Trophoblast cell (in vitro differentiated cells and primary cell): ENCODE results near the gene KCMF1.

Experiments used
- DNase-seq, 2 donors: peaks; one replicate each; pipeline ENCODE4 v3.0.0-alpha.2; 2016
- H2AFZ ChIP-seq: 2 replicates; pipeline ENCODE4 v1.6.1; 2013; ENCODE audit warnings: low read length, moderate library complexity, mild to moderate bottlenecking; ENCODE audit not compliant: insufficient read depth, poor library complexity
- H2AK5ac ChIP-seq: 2 replicates; pipeline ENCODE4 v1.6.1; 2013; ENCODE audit warnings: mild to moderate bottlenecking, low read length
- H2BK120ac ChIP-seq: 2 replicates; pipeline ENCODE4 v1.6.1; 2013; ENCODE audit warnings: low read length, mild to moderate bottlenecking, moderate library complexity; ENCODE audit not compliant: insufficient read depth, poor library complexity
- H2BK12ac ChIP-seq: 2 replicates; pipeline ENCODE4 v1.6.1; 2013; ENCODE audit warnings: mild to moderate bottlenecking, low read length, moderate library complexity
- H2BK5ac ChIP-seq: 2 replicates; pipeline ENCODE4 v1.6.1; 2013; ENCODE audit warnings: low read length, low read depth, moderate library complexity, mild to moderate bottlenecking; ENCODE audit not compliant: poor library complexity
- H3K14ac ChIP-seq: 2 replicates; pipeline ENCODE4 v1.6.1; 2013; ENCODE audit warnings: mild to moderate bottlenecking, low read length
- H3K18ac ChIP-seq: 2 replicates; pipeline ENCODE4 v1.6.1; 2013; ENCODE audit warnings: mild to moderate bottlenecking, low read length
- H3K23ac ChIP-seq: 2 replicates; pipeline ENCODE4 v1.6.1; 2013; ENCODE audit warnings: low read length
- H3K27ac ChIP-seq: 2 replicates; pipeline ENCODE4 v1.5.1; 2013; ENCODE audit warnings: low read depth, mild to moderate bottlenecking, inconsistent platforms, low read length, moderate library complexity
- H3K27me3 ChIP-seq: 2 replicates; pipeline ENCODE4 v1.6.1; 2013; ENCODE audit warnings: inconsistent platforms, mild to moderate bottlenecking, low read length, moderate library complexity; ENCODE audit not compliant: insufficient read depth
- H3K36me3 ChIP-seq, 2 experiments: 1 replicate in 1 of 2; 2 replicates in 1 of 2; pipeline ENCODE4 v1.6.1; 2013; ENCODE audit warnings: low read length in 2 of 2, mild to moderate bottlenecking in 2 of 2, moderate library complexity in 1 of 2; ENCODE audit not compliant: insufficient read depth in 2 of 2, control insufficient read depth in 1 of 2
- H3K4ac ChIP-seq: 2 replicates; pipeline ENCODE4 v1.6.1; 2013; ENCODE audit warnings: low read depth, mild to moderate bottlenecking, low read length, moderate library complexity
- H3K4me1 ChIP-seq, 2 experiments: 1 replicate in 1 of 2; 2 replicates in 1 of 2; pipeline ENCODE4 v1.6.1; 2013; ENCODE audit warnings: low read length in 2 of 2, mild to moderate bottlenecking in 2 of 2, moderate library complexity in 1 of 2; ENCODE audit not compliant: insufficient read depth in 2 of 2, control insufficient read depth in 1 of 2
- H3K4me2 ChIP-seq: 2 replicates; pipeline ENCODE4 v1.6.1; 2013; ENCODE audit warnings: inconsistent platforms, mild to moderate bottlenecking, low read length, moderate library complexity
- H3K4me3 ChIP-seq: 2 replicates; pipeline ENCODE4 v1.5.1; 2013; ENCODE audit warnings: mild to moderate bottlenecking, low read depth, low read length, inconsistent platforms
- H3K79me1 ChIP-seq: one replicate; pipeline ENCODE4 v1.6.1; 2013; ENCODE audit warnings: low read length
- H3K79me2 ChIP-seq: 2 replicates; pipeline ENCODE4 v1.6.1; 2013; ENCODE audit warnings: low read length, mild to moderate bottlenecking; ENCODE audit not compliant: control insufficient read depth, insufficient read depth, poor library complexity
- H3K9ac ChIP-seq: 2 replicates; pipeline ENCODE4 v1.6.1; 2013; ENCODE audit warnings: mild to moderate bottlenecking, low read length
- H3K9me3 ChIP-seq: 2 replicates; pipeline ENCODE4 v1.6.1; 2013; ENCODE audit warnings: low read depth, mild to moderate bottlenecking, control low read depth, inconsistent platforms, low read length; ENCODE audit not compliant: insufficient read depth
- H4K12ac ChIP-seq: 2 replicates; pipeline ENCODE4 v1.6.1; 2013; ENCODE audit warnings: low read depth, mild to moderate bottlenecking, low read length, moderate library complexity
- H4K8ac ChIP-seq: 2 replicates; pipeline ENCODE4 v1.6.1; 2013; ENCODE audit warnings: low read depth, mild to moderate bottlenecking, low read length, moderate library complexity
- H4K91ac ChIP-seq: one replicate; pipeline ENCODE4 v1.6.1; 2013; ENCODE audit warnings: low read depth, mild to moderate bottlenecking, low read length, moderate library complexity
- WGBS: extraction: QIAGEN DNeasy Blood & Tissue Kit; methylation state at CpG from one replicate; pipeline ENCODE4 v1.1.7; 2013; ENCODE audit warnings: missing lambda C conversion rate; ENCODE audit not compliant: insufficient read length, insufficient coverage; ENCODE audit errors: extremely low coverage; 5-methylcytosine and 5-hydroxymethylcytosine counted together

Gene KCMF1

DNA sequence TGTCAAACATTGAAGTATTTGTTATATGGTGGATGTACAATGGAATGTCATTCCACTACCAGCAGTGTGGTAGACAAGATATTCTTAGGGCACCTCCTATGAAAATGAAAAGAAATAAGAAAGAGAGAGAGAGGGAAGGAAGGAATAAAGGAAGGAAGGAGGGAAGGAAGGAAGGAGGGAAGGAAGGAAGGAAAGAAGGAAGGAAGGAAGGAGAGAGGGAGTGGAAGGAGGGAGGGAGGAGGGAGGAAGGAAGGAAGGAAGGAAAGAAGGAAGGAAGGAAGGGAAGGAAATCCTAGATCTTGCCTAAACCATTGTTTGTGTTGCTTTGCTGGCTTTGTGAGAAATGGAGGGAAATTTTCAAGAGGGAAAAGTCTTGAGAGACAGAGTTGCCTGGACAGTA, 112.1 kb downstream of the KCMF1 start:
- H3K36me3 ChIP-seq = no peaks in the 10 kb centered on the region
- no peak overlapping the region for H4K91ac ChIP-seq
- no peaks in the 10 kb centered on the region for H3K79me1 ChIP-seq
- H3K9ac ChIP-seq = no peak overlapping the region
- H4K12ac ChIP-seq = no peak overlapping the region
- no peak overlapping the region for H3K4me2 ChIP-seq
- no peaks in the 10 kb centered on the region for H3K79me2 ChIP-seq
- H2AFZ ChIP-seq = no peak overlapping the region
- H2AK5ac ChIP-seq = no peak overlapping the region
- no peak overlapping the region for H2BK12ac ChIP-seq
- H3K18ac ChIP-seq = no peak overlapping the region
- H2BK120ac ChIP-seq = no peak overlapping the region
- no peak overlapping the region for H4K8ac ChIP-seq
- H2BK5ac ChIP-seq = no peak overlapping the region
- H3K4me1 ChIP-seq = no peaks in the 10 kb centered on the region
- H3K9me3 ChIP-seq = no peaks in the 10 kb centered on the region
- no peak overlapping the region for H3K4me3 ChIP-seq
- no peaks in the 10 kb centered on the region for H3K27me3 ChIP-seq
- no peak overlapping the region for H3K4ac ChIP-seq
- H3K27ac ChIP-seq = no peak overlapping the region
- no peak overlapping the region for H3K14ac ChIP-seq
- DNase-seq = no peak
- no peak overlapping the region for H3K23ac ChIP-seq

DNA sequence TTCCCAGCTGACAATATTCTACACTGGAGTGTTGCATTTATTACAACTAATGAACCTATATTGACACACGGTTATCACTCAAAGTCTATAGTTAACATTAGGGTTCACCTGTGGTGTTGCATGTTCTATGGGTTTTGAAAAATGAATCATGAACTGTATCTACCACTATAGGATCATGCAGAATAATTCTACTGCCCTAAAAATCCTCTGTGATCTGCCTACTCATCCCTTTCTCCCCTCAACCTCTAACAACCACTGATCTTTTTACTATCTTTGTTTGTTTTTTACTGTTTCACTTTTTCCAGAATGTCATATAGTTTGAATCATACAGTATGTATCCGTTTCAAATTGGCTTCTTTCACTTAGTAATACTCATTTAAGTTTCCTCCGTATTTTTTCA, 114.6 kb downstream of the KCMF1 start:
- H2BK120ac ChIP-seq = no peak overlapping the region
- H3K9me3 ChIP-seq = no peaks in the 10 kb centered on the region
- H3K36me3 ChIP-seq = no peaks in the 10 kb centered on the region
- no peak overlapping the region for H3K14ac ChIP-seq
- H3K27ac ChIP-seq = no peak overlapping the region
- no peak overlapping the region for H3K4ac ChIP-seq
- H4K8ac ChIP-seq = no peak overlapping the region
- H2AK5ac ChIP-seq = no peak overlapping the region
- H3K79me2 ChIP-seq = no peaks in the 10 kb centered on the region
- H2BK5ac ChIP-seq = no peak overlapping the region
- H4K91ac ChIP-seq = no peak overlapping the region
- H3K4me3 ChIP-seq = no peak overlapping the region
- no peak overlapping the region for H3K9ac ChIP-seq
- no peak overlapping the region for H3K23ac ChIP-seq
- no peak overlapping the region for H3K4me2 ChIP-seq
- no peak overlapping the region for H3K18ac ChIP-seq
- H4K12ac ChIP-seq = no peak overlapping the region
- no peak overlapping the region for H2BK12ac ChIP-seq
- H3K4me1 ChIP-seq = no peaks in the 10 kb centered on the region
- H2AFZ ChIP-seq = no peak overlapping the region
- no peak for DNase-seq
- no CpG with 5 or more reads among the region's 3 CpGs for WGBS
- H3K79me1 ChIP-seq = no peaks in the 10 kb centered on the region
- H3K27me3 ChIP-seq = no peaks in the 10 kb centered on the region

DNA sequence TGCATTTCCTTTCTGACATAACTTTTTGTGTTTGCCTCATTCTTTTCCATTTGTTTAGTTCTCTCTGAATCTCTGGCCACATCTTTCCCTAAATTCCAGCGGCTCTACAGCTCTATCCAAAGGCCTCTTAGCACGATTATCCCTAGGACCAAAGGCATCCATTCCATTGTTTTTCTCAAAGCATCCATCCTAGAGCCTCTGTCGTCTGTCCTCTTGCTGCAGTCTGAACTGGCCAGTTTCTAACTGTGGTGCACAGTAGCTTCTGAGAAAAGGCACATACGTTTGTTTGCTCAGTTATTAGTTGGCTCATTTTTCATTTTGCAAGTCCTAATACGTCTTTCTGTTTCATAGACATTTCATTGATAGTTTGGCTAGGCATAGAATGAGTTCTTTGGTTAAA, 116.6 kb downstream of the KCMF1 start:
- no peak overlapping the region for H3K14ac ChIP-seq
- H3K79me2 ChIP-seq = no peaks in the 10 kb centered on the region
- H3K4me1 ChIP-seq = no peaks in the 10 kb centered on the region
- H3K4ac ChIP-seq = no peak overlapping the region
- no peak overlapping the region for H3K27ac ChIP-seq
- no peak overlapping the region for H3K18ac ChIP-seq
- no peaks in the 10 kb centered on the region for H3K79me1 ChIP-seq
- H3K9ac ChIP-seq = no peak overlapping the region
- H3K23ac ChIP-seq = no peak overlapping the region
- H3K9me3 ChIP-seq = no peaks in the 10 kb centered on the region
- H2BK12ac ChIP-seq = no peak overlapping the region
- H4K8ac ChIP-seq = no peak overlapping the region
- no peak overlapping the region for H3K4me3 ChIP-seq
- no peak overlapping the region for H2BK5ac ChIP-seq
- no peak overlapping the region for H3K4me2 ChIP-seq
- H3K27me3 ChIP-seq = no peaks in the 10 kb centered on the region
- H4K91ac ChIP-seq = no peak overlapping the region
- H2AFZ ChIP-seq = no peak overlapping the region
- no CpG with 5 or more reads among the region's 5 CpGs for WGBS
- H2BK120ac ChIP-seq = no peak overlapping the region
- no peak overlapping the region for H4K12ac ChIP-seq
- no peak for DNase-seq
- H3K36me3 ChIP-seq = no peaks in the 10 kb centered on the region
- H2AK5ac ChIP-seq = no peak overlapping the region

DNA sequence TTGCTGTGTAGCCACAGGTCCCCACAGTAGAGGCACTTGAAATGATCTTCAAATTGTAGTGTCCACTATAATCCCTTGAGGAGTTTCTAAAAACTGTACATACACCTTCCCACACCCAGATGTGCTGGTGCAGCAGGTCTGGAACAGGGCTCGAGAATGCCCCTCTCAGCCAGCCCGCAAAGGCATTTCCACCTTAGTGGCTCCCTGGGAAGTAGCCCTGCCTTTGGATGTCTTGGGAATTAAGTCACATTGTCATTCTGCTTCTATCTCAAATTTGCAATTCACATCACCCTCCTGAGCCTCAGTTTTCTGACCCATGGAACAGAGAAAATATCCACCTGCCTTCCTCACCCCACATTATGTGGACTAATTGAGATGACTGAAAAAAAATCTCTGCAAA, 118.0 kb downstream of the KCMF1 start:
- Histone ChIP-seq H2BK120ac (no peak overlapping the region), H2BK5ac (no peak overlapping the region), H3K9me3 (no peaks in the 10 kb centered on the region), H3K4me1 (no peaks in the 10 kb centered on the region), H3K36me3 (no peaks in the 10 kb centered on the region), H4K91ac (no peak overlapping the region), H3K4ac (no peak overlapping the region), H3K79me1 (no peaks in the 10 kb centered on the region), H2AK5ac (no peak overlapping the region), H3K18ac (no peak overlapping the region), H4K8ac (no peak overlapping the region), H3K79me2 (no peaks in the 10 kb centered on the region), H3K4me2 (no peak overlapping the region), H2AFZ (no peak overlapping the region), H3K4me3 (no peak overlapping the region), H3K9ac (no peak overlapping the region), H2BK12ac (no peak overlapping the region), H3K23ac (no peak overlapping the region), H4K12ac (no peak overlapping the region), H3K27ac (no peak overlapping the region), H3K27me3 (no peaks in the 10 kb centered on the region), H3K14ac (no peak overlapping the region)
- WGBS = no CpG with 5 or more reads among the region's 2 CpGs
- no peak for DNase-seq

DNA sequence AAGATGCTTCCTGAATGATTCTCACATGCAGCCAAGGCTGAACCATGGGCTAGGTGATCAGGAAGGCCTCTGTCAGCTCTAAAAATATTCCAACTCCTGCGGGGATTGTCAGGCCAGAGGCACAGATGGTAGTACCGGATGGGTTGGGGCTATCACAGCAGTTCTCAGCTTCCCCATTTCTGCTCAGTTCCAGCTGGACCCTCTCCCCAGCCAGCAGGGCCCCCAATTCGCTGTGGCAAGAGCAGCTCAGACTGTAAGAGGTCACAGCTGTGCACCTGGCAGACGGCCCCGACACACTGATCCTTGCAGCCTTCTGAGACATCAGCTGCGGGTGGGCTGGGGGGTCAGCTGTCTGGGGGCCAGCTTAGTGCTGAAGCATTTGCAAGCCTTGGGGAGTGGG, 118.6 kb downstream of the KCMF1 start:
- peaks cover 3% of the 10 kb centered on the region for H3K9me3 ChIP-seq
- no peaks in the 10 kb centered on the region for H3K27me3 ChIP-seq
- H3K79me1 ChIP-seq = no peaks in the 10 kb centered on the region
- no peak overlapping the region for H4K8ac ChIP-seq
- no peak overlapping the region for H2BK5ac ChIP-seq
- H2BK12ac ChIP-seq = no peak overlapping the region
- H2AK5ac ChIP-seq = no peak overlapping the region
- H3K4me3 ChIP-seq = no peak overlapping the region
- no CpG with 5 or more reads among the region's 6 CpGs for WGBS
- H3K36me3 ChIP-seq = no peaks in the 10 kb centered on the region
- H3K23ac ChIP-seq = no peak overlapping the region
- H3K79me2 ChIP-seq = no peaks in the 10 kb centered on the region
- H3K4me1 ChIP-seq = no peaks in the 10 kb centered on the region
- H3K9ac ChIP-seq = no peak overlapping the region
- H4K12ac ChIP-seq = no peak overlapping the region
- H2AFZ ChIP-seq = no peak overlapping the region
- H3K18ac ChIP-seq = no peak overlapping the region
- no peak for DNase-seq
- H3K4me2 ChIP-seq = no peak overlapping the region
- H3K27ac ChIP-seq = no peak overlapping the region
- no peak overlapping the region for H2BK120ac ChIP-seq
- H3K4ac ChIP-seq = no peak overlapping the region
- H3K14ac ChIP-seq = no peak overlapping the region
- no peak overlapping the region for H4K91ac ChIP-seq
